ENCODE data around the gene CDKN2C.
"Not testable (repeated sequence)": the region's sequence is repeated elsewhere in the genome, so short reads cannot be mapped to it uniquely, and the experiment has no call there.

CDKN2C gene

DNA sequence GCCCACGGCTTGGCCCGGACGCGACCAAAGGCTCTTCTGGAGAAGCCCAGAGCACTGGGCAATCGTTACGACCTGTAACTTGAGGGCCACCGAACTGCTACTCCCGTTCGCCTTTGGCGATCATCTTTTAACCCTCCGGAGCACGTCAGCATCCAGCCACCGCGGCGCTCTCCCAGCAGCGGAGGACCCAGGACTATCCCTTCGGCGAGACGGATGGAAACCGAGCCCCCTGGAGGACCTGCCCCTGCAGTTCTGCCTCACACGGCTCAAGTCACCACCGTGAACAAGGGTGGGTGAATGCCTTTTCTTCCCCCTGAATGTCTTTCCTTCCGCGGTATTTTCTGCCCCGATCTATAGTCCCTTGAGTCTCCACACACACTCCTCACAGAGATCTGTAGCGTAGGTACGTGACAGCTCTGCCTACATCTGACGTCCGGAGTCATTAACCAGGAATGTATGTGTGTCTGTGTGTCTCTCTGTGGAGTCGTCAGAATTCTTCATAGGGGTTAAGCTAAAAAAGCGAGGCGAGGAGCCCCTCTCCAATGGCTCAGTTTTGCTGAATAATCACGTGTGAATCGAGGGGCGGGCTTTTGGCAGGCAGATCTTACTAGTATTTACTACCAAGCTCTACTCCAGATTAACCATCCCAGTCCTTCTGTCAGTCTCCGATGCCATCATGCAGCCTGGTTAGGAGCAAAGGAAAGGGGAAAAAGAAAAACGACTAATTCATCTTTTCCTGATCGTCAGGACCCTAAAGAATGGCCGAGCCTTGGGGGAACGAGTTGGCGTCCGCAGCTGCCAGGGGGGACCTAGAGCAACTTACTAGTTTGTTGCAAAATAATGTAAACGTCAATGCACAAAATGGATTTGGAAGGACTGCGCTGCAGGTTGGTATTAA is at the start of gene CDKN2C:
Gene CDKN2C (plus strand): TSS at position 635 of the 898 bp plus-strand sequence. CDS start 124 bp downstream, at position 759.
- peak; percentile 78 for DNase-seq

DNA sequence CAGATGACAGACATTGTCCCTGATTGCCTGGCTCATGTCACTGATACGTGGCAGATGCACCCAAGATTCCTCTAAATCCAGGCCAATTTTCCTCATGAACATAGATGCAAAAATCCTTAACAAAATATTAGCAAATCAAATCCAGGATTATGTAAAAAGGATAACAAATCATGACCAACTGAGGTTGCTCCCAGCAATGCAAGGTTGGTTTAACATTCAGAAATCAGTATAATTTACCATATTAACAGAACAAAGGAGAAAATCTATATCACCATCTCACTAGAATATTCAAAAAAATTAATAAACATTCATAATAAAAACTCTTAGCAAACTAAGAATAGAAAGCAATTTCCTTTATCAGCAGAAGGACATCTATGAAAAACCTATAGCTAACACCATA is 49.6 kb upstream of the CDKN2C start:
- DNase-seq = no peak

DNA sequence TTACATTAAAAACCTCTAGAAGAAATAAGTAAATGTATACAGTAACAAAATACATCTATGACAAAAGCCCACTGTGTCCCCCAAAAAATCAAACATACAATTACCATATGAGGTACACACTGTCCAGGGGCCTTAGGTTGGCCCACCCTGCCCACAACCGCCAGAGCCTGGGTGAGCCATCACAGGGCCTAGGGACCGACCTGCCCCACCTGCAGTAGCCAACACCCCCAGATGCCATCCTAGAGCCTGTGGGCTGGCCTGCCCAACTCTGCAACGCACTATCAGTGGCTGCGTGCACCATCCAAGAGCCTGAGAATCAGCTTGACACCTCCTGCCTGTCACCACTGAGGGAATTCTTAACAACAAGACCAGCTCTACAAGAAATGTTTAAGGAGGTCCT is 49.0 kb upstream of the CDKN2C start:
- DNase-seq = no peak

DNA sequence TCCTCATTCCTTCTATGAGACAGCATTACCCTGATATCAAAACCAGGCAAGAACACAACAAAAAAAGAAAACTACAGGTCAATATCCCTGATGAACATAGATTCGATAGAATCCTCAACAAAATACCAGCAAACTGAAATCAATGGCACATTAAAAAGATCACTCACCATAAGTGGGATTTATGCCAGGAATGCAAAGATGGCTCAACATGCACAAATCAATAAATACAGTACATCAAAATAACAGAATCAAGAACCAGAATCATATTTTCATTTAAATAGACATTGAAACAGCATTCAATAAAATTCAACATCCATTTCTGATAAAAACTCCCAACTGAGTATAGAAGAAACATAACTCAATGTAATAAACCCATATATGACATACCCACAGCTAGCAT is 46.5 kb upstream of the CDKN2C start:
- DNase-seq = no peak

DNA sequence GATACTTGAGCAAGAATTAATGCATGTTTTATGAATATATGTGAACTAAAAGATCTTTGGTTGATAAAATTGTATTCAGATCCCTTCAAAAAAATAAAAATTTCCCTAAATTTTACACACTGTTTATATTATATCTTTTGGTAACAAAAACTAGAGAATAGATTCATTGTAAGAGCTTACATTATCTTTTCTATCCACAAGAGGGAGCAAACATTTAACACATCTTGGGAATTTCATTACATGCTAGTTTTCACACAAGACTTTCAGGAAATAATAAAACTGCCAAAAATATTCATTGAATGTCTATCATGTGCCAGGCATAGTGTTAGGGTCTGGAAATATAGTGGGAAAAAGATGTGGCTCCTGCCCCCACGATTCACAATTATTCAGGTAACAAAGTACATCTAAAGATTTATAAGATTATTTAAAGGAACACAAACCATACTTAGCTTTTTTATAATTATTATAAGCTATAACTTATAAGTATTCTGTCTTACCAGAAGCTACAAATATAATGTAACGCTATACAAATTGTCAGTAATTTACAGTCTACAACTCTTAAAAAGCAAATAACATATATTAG is 40.6 kb upstream of the CDKN2C start:
- peak; percentile 41 for DNase-seq

DNA sequence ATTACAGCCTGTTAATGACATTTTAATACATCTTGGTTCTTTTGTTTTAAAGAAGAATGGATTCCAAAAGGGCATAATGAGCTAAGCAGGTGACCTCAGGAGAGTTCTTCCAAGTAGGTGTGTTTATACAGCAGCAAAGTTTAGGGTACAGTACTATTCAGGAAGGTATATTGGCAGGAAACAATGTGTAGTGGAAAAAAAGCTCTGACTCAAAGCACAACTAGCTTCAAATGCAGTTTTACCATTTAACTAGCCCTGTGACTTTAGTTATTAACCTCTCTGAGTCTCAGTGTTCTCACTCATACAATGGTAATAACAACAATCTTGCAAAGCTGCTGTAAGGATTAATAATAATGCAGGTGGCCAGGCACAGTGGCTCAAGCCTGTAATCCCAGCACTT is 39.9 kb upstream of the CDKN2C start:
- DNase-seq = no peak

DNA sequence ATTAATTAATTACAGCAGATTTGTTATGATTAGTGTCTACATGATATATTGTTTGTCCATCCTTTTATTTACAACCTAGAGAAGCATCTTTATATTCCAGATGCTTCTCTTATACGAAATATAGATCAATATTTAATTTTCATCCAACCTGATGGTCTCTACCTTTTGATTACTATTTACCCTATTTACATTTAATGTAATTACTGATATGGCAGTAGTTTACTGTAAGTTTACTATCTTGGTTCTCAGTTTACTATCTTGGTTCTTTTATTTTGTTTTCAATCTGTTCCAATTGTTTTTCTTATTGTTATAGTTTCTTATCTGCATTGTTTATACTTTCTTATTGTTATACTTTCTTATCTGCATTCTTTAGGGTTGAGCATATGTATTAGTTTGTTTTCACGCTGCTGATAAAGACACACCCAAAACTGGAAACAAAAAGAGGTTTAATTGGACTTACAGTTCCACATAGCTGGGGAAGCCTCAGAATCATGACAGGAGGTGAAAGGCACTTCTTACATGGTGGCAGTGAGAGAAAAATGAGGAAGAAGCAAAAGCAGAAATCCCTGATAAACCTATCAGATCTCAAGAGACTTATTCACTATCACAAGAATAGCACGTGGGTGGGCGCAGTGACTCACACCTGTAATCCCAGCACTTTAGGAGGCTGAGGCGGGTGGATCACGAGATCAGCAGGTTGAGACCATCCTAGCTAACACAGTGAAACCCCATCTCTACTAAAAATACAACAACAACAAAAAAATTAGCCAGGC is 38.9 kb upstream of the CDKN2C start:
- no peak for DNase-seq

DNA sequence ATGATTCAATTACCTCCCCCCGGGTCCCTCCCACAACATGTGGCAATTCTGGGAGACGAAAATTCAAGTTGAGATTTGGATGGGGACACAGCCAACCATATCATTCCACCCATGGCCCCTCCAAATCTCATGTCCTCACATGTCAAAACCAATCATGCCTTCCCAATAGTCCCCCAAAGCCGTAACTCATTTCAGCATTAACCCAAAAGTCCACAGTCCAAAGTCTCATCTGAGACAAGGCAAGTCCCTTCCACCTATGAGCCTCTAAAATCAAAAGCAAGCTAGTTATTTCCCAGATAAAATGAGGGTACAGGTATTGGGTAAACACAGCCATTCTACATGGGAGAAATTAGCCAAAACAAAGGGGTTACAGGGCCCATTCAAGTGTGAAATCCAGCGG is 38.0 kb upstream of the CDKN2C start:
- DNase-seq = not testable (repeated sequence)

DNA sequence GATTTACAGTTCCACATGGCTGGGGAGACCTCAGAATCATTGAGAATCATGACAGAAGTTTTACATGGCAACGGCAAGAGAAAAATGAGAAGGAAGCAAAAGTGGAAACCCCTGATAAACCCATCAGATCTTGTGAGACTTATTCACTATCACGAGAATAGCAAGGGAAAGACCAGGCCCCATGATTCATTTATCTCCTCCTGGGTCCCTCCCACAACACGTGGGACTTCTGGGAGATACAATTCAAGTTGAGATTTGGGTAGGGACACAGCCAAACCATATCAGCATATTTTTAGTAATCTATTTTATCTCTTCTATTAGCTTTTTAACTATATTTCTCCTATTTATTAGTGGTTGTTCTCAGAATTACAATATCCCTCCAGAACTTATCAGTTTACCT is 36.3 kb upstream of the CDKN2C start:
- DNase-seq = not testable (repeated sequence)

DNA sequence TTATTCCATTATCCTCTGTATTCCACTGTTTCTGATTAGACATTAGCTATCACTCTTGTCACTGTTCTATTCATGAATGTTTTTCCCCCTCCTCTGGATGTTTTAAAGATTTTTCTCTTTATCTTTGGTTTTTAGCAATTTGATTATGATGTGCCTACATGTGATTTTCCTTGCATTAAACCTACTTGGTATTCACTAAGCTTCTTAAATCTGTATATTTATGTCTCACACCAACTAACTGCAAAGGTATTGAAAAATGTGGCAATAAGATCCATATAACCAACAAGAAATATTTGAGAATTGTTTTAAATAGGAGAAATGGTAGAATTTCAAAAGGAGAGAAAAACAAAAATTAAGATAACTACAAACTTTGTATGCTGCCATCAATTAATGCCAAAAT is 35.2 kb upstream of the CDKN2C start:
- no peak for DNase-seq

DNA sequence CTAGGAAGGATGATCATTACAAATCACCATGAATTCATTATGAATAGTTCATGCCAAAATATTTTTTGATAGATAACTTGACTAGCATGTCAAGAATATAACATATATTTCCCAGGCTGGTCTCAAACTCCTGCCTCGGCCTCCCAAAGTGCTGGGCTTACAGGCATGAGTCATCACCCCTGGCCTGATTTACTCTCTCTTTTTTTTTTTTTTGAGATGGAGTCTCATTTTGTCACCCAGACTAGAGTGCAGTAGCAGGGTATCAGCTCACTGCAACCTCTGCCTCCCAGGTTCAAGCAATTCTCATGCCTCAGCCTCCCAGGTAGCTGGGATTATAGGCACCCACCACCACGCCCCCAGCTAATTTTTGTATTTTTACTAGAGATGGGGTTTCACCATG is 34.8 kb upstream of the CDKN2C start:
- DNase-seq = not testable (repeated sequence)

DNA sequence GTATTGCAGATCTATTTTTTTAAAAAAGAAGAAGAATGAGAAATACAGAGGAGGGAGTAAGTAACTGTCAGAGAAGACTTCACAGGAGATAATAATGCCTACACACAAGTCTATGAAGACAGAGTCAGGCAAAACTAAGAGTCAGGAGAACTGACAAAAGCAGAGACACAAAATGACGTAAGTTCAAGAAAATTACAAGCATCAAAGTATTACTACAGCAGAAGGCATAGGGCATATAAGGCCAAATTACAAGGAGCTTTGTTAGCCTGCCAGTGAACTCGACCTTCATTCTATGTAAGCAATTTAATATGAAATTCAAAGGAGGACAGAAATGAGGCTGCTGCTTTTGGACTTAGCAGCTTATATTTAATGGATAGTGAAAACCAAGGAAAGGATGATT is 33.7 kb upstream of the CDKN2C start:
- DNase-seq = no peak

DNA sequence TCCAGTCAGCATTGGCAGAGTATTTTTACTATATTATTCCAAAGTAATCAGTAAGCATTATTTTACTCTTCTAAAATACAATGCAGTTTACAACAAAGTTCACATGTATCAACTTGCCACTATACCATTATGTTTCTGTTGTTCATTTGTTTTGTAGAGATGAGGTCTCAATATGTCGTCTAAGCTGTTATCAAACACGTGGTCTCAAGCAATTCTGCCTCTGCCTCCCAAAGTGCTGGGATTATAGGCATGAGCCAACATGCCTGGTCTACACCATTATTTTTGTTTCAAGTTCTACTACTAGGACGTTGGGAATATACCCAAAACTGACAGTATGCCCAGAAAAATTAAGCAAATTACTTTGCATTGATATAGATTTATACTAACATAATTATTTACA is 29.8 kb upstream of the CDKN2C start:
- DNase-seq = no peak

DNA sequence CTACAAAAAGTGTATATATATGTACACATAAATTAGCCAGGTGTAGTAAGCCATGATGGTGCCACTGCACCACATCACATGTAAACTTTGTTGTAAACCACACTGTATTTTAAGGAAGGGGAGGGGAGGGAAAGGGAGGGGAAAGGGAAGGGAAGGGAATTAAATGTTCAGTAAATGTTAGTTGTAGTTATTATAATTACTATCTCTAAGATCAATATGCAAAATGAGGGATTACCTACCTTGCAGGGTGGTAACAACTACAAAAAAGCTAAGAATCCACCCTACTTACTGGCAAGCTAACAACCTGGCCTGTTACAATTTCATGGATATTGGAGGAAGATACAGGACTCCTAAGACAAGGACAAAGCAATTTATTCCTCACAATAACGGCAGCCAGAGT is 27.7 kb upstream of the CDKN2C start:
- DNase-seq = no peak

DNA sequence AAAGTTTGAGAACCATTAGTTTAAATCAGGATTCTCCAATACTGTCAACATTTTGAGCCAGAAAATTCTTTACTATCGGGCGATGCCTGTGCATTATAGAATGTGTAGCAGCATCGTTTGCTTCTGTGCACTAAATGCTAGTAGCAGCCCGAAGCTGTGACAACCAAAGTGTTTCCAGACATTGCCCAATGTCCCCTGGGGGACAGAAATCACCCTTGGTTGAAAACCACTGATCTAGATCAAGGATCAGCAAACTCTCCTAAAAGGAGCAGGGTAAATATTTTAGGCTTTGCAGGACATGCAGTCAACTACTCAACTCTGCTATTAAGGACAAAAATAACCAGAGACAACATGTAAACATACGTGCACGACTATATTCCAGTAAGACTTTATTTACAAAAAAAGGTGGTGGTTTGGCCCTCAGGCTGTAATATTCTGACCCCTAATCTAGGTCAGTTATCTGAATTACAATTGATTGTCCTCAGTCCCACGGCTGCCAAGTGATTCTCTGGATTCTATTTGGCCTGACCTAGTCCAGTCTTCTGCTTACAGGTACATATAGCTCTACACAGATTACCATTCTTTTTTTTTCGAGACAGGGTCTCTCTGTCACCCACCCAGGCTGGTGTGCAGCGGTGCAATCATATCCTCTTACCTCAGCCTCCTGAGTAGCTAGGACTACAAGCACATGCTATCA is 20.6 kb upstream of the CDKN2C start:
- DNase-seq = no peak

DNA sequence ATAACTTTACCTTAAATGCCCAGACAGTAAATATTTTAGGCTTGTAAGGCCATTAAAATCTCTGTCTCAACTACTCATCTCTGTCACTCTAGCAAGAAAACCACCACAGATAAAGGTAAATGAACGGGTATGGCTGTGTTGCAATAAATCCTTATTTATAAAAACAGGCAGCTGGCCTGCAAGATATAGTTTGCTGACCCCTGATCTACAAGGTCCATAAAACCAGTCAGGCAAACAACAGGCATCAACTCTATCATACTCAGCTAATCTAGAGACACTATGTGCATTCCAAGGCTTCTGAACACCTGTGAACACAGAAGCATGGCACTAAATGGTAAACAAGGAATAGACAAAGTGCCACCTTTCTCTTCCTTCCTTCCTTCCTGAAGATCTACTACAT is 19.6 kb upstream of the CDKN2C start:
- no peak for DNase-seq

DNA sequence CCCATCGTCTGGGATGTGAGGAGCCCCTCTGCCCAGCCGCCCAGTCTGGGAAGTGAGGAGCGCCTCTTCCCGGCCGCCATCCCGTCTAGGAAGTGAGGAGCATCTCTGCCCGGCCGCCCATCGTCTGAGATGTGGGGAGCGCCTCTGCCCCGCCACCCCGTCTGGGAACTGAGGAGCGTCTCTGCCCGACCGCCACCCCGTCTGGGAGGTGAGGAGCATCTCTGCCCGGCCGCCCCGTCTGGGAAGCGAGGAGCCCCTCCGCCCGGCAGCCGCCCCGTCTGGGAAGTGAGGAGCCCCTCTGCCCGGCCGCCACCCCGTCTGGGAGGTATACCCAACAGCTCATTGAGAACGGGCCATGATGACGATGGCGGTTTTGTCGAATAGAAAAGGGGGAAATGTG is 17.5 kb upstream of the CDKN2C start:
- DNase-seq = not testable (repeated sequence)

DNA sequence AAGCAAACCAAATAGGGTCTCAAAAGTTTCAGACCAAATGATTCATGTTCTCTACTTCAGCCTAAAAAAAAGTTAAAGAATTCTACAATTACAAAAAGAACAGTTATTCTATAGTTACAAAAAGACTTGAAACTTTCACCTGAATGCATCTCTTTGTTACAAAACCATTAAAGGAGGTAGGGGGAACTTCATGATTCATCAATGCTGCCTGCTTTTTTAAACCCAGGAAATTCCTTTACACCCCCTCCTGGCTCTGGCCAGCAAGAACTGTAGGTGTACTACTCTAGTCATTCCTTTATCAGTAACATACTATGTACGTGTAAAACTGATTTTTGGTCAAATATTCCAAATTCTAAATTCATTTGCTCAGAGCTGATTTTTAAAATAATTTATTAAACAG is 14.9 kb upstream of the CDKN2C start:
- peak; percentile 22 for DNase-seq

DNA sequence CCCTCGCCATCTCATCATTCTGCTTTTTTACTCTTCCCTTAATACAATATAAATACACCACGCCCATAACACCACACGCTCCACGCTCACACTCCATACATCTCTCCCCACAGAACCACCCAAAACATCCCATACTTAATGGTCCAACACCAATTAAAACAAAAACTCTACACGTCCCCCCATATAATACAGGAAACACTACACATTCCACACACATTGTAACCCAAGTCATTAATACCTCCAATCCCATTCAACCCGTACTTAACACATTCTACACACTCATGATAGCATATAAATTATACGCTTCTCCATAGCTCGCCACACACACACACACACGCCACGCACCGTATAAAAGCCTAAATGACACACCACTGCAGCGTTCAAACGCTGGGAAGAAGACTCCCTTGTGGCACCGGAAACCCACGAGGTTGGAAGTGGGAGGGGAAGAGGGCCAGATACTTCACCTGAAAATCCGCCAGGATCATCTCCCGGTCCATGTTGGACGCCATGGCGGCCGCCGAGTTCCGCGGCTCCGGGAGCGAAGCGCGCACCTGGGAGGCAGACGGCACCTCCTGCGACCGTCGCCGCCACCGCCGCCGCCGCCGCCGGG is 10.6 kb upstream of the CDKN2C start:
- peak; percentile 32 for DNase-seq

DNA sequence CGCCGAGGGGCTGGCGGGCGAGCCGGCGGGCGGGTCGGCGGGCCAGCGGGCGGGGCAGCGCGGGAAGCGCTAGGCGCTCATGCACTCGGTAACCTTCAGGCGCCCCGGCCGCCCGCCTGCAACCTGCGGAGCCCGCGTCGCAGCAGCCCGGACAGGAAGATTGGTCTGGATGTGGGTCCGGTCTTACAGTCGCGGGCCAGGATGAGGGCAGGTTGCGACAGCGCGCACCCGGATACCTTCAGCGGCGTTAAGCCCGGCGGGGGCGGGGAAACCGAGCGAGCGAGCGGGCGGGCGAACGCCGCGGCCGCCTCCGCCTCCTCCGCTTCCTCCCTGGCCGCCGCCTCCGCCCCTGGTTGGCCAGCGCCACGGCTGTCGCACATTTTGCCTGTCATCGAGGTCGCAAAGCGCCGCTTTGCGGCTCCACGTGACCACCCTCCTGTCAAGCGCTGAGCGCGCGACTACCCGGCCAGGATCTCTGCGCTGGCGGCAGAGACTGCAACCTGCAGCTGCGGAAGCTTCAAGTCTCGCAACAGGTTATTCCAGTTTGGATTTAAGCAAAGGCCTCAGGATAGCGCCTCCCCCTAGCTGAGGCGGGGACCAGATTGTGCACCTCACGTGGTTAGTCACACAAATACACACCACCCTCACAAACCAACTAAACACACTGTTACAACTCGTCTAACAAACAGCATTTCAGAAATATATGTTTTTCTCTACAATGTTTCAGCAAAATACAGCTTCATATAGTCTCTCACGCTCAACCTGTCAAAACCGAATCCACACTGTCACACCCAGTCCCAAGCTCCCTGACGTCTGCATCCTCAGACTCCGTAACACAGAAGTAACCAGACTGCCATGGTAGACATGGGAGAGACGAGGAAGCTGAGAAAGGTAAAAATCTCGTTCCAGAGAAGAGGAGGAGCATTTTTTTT is 9.9 kb upstream of the CDKN2C start, which contains the start of gene FAF1:
Gene FAF1 (minus strand): TSS at position 355 of the 932 bp plus-strand sequence. CDS start 456 bp downstream, outside the sequence.
- peak; percentile 92 for DNase-seq

DNA sequence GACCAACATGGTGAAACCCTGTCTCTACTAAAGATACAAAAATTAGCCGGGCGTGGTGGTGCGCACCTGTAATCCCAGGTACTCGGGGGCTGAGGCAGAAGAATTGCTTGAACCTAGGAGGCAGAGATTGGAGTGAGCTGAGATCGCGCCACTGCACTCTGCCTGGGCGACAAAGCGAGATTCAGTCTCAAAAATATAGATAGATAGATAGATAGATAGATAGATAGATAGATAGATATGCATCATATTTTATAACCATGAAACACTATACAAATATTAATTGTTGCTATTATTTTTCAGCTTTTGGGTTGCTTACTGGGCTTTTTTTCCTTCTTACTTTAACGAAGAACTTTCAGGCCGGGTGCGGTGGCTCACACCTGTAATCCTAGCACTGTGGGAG is 5.2 kb upstream of the CDKN2C start:
- no peak for DNase-seq
